Left ventricle myocardium inferior (tissue), 1 donor: ENCODE data around the gene OR1E1. TPM values are rescaled to one million over a fixed set of nuclear protein-coding genes. Genes with fewer than 3 reads are reported as not detected.
"Not testable (repeated sequence)": the region's sequence is repeated elsewhere in the genome, so short reads cannot be mapped to it uniquely, and the experiment has no call there.

ENCODE experiments used
- DNase-seq: peaks from one replicate; pipeline ENCODE4 v3.0.0-alpha.2; 2020
- H3K27ac ChIP-seq: fragments of 200-600 bp; replicated peaks from 2 replicates; pipeline ENCODE4 v1.8.0; 2021
- H3K27me3 ChIP-seq: fragments of 200-600 bp; 2 replicates; pipeline ENCODE4 v1.8.0; 2021; ENCODE audit warnings: low read depth
- H3K36me3 ChIP-seq: fragments of 200-600 bp; 2 replicates; pipeline ENCODE4 v1.8.0; 2021
- H3K4me1 ChIP-seq: fragments of 200-600 bp; 2 replicates; pipeline ENCODE4 v1.8.0; 2021
- H3K4me3 ChIP-seq: fragments of 200-600 bp; 2 replicates; pipeline ENCODE4 v1.8.0; 2021; ENCODE audit warnings: mild to moderate bottlenecking, moderate library complexity
- H3K9me3 ChIP-seq: fragments of 200-600 bp; replicated peaks from 2 replicates; pipeline ENCODE4 v1.8.0; 2021
- intact Hi-C: fragments of 100-400 bp; cut with micrococcal nuclease; formaldehyde crosslinking; loops from one replicate; pipeline ENCODE4 v1.11.0; 2022
- total RNA-seq: library from RNA; stranded (reverse); fragmentation: NEBNext Ultra II Directional; extraction: Animal tissue kit (Norgen Biotek cat#: 25700); gene quantifications from one replicate; pipeline ENCODE4 v1.2.1, GENCODE V29; 2021
- TF ChIP-seq, protein P1 (sequence below): fragments of 200-600 bp; IDR thresholded peaks from 2 replicates; pipeline ENCODE4 v1.8.0; 2021; ENCODE audit warnings: antibody characterized with exemption, mild to moderate bottlenecking, borderline replicate concordance
- donor health status: DM: no; HTN: yes; CAD: no; lungs with severe emphysema.

The OR1E1 gene
- total RNA-seq, 1 donor from 2014 or later: not detected

DNA sequence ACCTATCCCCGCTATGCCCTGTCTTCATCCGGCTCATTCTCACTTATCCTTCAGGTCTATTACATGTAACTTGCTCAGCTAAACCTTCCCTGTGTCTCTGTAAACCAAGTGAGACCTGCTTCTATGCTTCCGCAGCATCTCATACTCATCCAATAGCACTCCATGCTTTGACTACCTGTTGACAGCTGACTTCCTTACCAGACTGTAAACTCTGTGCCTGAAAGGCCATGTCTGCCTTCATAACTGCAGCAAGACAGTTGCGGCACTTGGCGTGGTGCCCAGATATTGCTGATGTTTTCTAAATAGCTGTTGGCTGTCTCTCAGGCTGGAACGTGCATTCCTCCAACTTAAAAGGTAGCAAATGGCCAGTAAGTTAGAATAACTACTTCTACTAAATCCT lies 1.8 kb upstream of the OR1E1 start:
- peaks cover 28% of the 10 kb centered on the region for H3K27me3 ChIP-seq
- no peaks in the 10 kb centered on the region for H3K4me1 ChIP-seq
- no peaks in the 10 kb centered on the region for H3K36me3 ChIP-seq
- H3K4me3 ChIP-seq: no peak overlapping the region
- TF ChIP-seq, protein P1, sequence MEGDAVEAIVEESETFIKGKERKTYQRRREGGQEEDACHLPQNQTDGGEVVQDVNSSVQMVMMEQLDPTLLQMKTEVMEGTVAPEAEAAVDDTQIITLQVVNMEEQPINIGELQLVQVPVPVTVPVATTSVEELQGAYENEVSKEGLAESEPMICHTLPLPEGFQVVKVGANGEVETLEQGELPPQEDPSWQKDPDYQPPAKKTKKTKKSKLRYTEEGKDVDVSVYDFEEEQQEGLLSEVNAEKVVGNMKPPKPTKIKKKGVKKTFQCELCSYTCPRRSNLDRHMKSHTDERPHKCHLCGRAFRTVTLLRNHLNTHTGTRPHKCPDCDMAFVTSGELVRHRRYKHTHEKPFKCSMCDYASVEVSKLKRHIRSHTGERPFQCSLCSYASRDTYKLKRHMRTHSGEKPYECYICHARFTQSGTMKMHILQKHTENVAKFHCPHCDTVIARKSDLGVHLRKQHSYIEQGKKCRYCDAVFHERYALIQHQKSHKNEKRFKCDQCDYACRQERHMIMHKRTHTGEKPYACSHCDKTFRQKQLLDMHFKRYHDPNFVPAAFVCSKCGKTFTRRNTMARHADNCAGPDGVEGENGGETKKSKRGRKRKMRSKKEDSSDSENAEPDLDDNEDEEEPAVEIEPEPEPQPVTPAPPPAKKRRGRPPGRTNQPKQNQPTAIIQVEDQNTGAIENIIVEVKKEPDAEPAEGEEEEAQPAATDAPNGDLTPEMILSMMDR: no peak
- intact Hi-C loops: no loop called here
- no peaks in the 10 kb centered on the region for H3K9me3 ChIP-seq
- H3K27ac ChIP-seq: no peak overlapping the region
- DNase-seq: no peak

DNA sequence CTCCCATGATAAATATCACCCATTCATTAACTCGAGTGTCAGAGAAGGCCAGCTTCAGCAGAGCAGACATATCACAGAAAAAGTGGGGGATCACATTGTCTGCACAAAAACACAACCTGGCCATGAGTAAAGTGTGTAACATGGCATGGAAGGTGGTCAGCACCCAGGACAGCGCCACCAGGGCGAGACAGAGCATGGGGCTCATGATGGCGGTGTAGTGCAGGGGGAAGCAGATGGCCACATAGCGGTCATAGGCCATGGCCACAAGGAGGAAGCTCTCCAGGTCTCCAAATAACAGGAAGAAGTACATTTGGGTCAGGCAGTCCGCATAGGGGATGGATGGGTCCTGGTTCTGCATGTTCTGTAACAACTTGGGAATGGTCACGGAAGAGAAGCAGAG lies 409 bp downstream of the OR1E1 start:
- H3K36me3 ChIP-seq, H3K4me3 ChIP-seq, H3K27ac ChIP-seq, intact Hi-C loops, H3K9me3 ChIP-seq, H3K4me1 ChIP-seq, DNase-seq: not testable (repeated sequence)
- peaks cover 33% of the 10 kb centered on the region for H3K27me3 ChIP-seq

DNA sequence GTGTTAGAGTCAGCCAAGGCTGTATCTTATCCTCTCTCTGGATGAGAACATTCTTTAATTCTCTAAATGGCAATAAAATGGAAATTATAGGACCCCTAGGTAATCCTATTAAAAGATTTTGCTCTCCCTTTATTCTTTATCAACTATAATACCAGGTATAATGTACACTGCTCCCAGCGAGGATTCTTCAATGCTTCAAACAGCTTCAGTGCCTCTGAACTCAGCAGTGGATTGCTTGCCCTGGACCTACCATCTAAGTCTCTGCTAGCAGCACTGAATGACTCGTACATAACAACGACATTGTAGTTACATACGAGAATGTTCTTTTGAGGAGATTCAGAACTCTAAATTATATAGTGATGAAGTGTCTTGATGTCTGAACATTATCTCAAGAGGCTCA lies 8.4 kb downstream of the OR1E1 start:
- peaks cover 38% of the 10 kb centered on the region for H3K27me3 ChIP-seq
- no peak overlapping the region for H3K4me3 ChIP-seq
- TF ChIP-seq, protein P1: no peak
- no peaks in the 10 kb centered on the region for H3K4me1 ChIP-seq
- no peaks in the 10 kb centered on the region for H3K36me3 ChIP-seq
- H3K9me3 ChIP-seq: peaks cover 17% of the 10 kb centered on the region
- intact Hi-C loops: no loop called here
- H3K27ac ChIP-seq: no peak overlapping the region
- DNase-seq: no peak

DNA sequence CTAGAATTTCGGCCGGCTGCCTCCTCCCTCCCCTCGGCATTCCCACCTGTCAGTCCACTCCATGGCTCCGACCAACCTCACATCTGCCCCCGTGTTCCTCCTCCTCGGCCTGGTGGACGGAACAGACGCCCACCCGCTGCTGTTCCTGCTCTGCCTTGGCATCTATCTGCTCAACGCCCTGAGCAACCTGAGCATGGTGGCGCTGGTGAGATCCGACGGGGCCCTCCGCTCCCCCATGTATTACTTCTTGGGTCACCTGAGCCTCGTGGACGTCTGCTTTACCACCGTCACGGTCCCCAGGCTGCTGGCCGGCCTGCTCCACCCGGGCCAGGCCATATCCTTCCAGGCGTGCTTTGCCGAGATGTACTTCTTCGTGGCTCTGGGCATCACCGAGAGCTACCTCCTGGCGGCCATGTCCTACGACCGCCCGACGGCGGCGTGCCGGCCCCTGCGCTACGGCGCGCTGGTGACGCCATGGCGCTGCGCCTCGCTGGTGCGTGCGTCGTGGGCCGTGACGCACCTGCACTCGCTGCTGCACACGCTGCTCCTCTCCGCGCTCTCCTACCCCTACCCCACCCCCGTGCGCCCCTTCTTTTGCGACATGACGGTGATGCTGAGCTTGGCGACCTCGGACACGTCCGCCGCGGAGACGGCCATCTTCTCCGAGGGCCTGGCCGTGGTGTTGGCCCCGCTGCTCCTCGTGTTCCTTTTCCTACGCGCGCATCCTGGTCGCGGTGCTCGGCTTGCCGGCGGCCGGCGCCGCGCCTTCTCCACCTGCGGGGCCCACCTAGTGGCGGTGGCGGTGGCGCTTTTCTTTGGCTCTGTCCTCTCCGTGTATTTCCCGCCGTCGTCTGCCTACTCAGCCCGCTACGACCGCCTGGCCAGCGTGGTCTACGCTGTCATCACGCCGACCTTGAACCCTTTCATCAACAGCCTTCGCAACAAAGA lies 12.1 kb downstream of the OR1E1 start, which contains the start of gene OR3A2:
Gene OR3A2, minus strand, starts transcription at position 440 of the 948 bp plus-strand sequence.
- H3K36me3 ChIP-seq: no peaks in the 10 kb centered on the region
- intact Hi-C loops: no loop called here
- TF ChIP-seq, protein P1: no peak
- peak within 1 kb of the TSS; percentile 38 for H3K4me3 ChIP-seq
- peaks cover 70% of the 10 kb centered on the region for H3K27me3 ChIP-seq
- DNase-seq: no peak
- H3K27ac ChIP-seq: no peak within 1 kb of the TSS
- H3K9me3 ChIP-seq: peaks cover 12% of the 10 kb centered on the region
- no peaks in the 10 kb centered on the region for H3K4me1 ChIP-seq

DNA sequence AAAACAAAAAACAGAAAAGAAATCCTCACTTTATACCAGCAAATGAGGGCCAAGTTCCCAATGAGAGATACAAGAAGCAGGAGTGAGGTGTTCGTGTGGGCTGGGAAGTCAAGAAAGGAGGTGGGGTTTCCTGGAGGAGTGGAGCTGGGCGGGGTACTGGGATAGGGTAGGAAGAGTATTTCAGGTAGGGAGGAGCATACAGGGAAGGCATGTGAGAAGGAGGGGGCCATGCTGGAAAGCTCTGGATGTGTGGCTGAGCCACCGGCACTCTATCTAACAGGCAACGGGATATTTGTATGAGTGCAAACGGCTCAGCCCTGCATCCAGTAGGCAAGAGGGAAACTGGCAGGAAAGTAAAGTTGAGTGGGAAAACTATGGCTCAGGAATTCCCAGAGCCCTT lies 16.3 kb downstream of the OR1E1 start:
- H3K9me3 ChIP-seq: no peaks in the 10 kb centered on the region
- H3K36me3 ChIP-seq: no peaks in the 10 kb centered on the region
- H3K4me3 ChIP-seq: no peak overlapping the region
- H3K27me3 ChIP-seq: peaks cover 97% of the 10 kb centered on the region
- no peak overlapping the region for H3K27ac ChIP-seq
- intact Hi-C loops: no loop called here
- TF ChIP-seq, protein P1: no peak
- no peak for DNase-seq
- no peaks in the 10 kb centered on the region for H3K4me1 ChIP-seq

DNA sequence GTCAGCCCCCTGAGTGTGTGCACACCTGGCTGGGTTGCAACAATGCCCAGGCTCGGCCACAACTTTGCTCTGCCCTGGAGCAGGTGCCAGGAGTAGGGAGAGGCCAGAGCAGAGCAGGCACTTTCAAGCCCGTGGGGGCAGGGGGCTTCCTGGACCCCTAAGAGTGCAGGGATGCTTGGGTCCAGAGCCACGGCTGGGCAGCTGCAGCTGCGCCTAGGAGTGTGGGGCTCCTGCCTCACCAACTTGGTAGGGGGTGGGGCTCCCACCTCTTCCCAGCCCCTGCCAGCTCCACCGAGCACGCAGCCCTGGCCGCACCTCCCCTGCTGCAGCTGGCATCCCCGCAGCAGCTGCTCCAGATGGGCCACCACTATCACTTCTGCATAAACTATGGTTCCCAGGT lies 19.9 kb downstream of the OR1E1 start:
- TF ChIP-seq, protein P1: no peak
- H3K4me3 ChIP-seq: no peak overlapping the region
- DNase-seq: no peak
- H3K27ac ChIP-seq: no peak overlapping the region
- intact Hi-C loops: no loop called here
- H3K27me3 ChIP-seq: peaks cover 71% of the 10 kb centered on the region
- H3K4me1 ChIP-seq: no peaks in the 10 kb centered on the region
- peaks cover 16% of the 10 kb centered on the region for H3K9me3 ChIP-seq
- no peaks in the 10 kb centered on the region for H3K36me3 ChIP-seq

DNA sequence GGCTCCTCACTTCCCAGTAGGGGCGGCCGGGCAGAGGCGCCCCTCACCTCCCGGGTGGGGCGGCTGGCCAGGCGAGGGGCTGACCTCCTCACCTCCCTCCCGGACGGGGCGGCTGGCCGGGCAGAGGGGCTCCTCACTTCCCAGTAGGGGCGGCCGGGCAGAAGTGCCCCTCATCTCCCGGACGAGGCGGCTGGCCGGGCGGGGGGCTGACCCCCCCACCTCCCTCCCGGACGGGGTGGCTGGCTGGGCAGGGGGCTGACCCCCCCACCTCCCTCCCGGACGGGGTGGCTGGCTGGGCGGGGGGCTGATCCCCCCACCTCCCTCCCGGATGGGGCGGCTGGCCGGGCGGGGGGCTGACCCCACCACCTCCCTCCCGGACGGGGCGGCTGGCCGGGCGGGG lies 27.0 kb downstream of the OR1E1 start:
- intact Hi-C loops, DNase-seq: not testable (repeated sequence)

More for the DNA sequence above, 27.0 kb downstream of the OR1E1 start:
- peaks cover 43% of the 10 kb centered on the region for H3K9me3 ChIP-seq
- H3K27ac ChIP-seq, H3K36me3 ChIP-seq, H3K4me1 ChIP-seq, H3K4me3 ChIP-seq, H3K27me3 ChIP-seq: not testable (repeated sequence)
